Transverse colon (tissue), 4 donors: Measurements from ENCODE around the gene POC1A. TPM values are rescaled to one million over a fixed set of nuclear protein-coding genes. Genes with fewer than 3 reads are reported as not detected.
"Not testable (repeated sequence)": the region's sequence is repeated elsewhere in the genome, so short reads cannot be mapped to it uniquely, and the experiment has no call there.

Experiments
- DNase-seq: peaks from one replicate; pipeline ENCODE4 v3.0.0-alpha.2; 2019
- H3K27ac ChIP-seq, 4 donors: fragments of 200-600 bp; sonication (generic); 2 replicates each; pipeline ENCODE4 v1.5.1; 2016 to 2018; ENCODE audit warnings: inconsistent platforms in 4 of 4
- H3K27me3 ChIP-seq: fragments of 200-600 bp; sonication (generic); 2 replicates; pipeline ENCODE4 v1.5.1; 2017; ENCODE audit warnings: inconsistent platforms
- H3K36me3 ChIP-seq, 4 donors: fragments of 200-600 bp; sonication (generic); 2 replicates each; pipeline ENCODE4 v1.5.1; 2017 to 2019; ENCODE audit warnings: inconsistent platforms in 4 of 4
- H3K4me1 ChIP-seq, 4 donors: fragments of 200-600 bp; sonication (generic); 2 replicates each; pipeline ENCODE4 v1.5.1; 2017 to 2020; ENCODE audit warnings: inconsistent platforms in 4 of 4
- H3K4me3 ChIP-seq, 4 donors: fragments of 200-600 bp; sonication (generic); 1 replicate in 1 of 4; 2 replicates in 3 of 4; pipeline versions ENCODE4 v1.5.1 to v1.6.1; 2017 to 2019; ENCODE audit warnings: inconsistent platforms in 4 of 4
- H3K9me3 ChIP-seq, 2 donors: fragments of 200-600 bp; sonication (generic); 2 replicates each; pipeline ENCODE4 v1.5.1; 2017 to 2019; ENCODE audit warnings: inconsistent platforms in 2 of 2
- EP300 ChIP-seq: sonication (generic); formaldehyde crosslinking; IDR thresholded peaks from one replicate; pipeline ENCODE4 v1.6.1; 2017; ENCODE audit warnings: antibody characterized with exemption, low read depth
- POLR2A ChIP-seq: fragments of 450-650 bp; IDR thresholded peaks from one replicate; pipeline ENCODE4 v1.6.1; 2016; ENCODE audit warnings: antibody characterized with exemption, mild to moderate bottlenecking, moderate library complexity
- POLR2AphosphoS5 ChIP-seq, 3 donors: sonication (generic); formaldehyde crosslinking; IDR thresholded peaks; one replicate each; pipeline ENCODE4 v1.6.1; 2016; ENCODE audit warnings: antibody characterized with exemption in 3 of 3
- WGBS, 2 donors: methylation state at CpG; one replicate each; pipeline ENCODE4 v1.1.5; 2018; ENCODE audit warnings: low coverage in 1 of 2; 5-methylcytosine and 5-hydroxymethylcytosine counted together
- in situ Hi-C, 4 donors: fragments of 200-750 bp; cut with MboI; loops; one replicate each; pipeline versions ENCODE4 v1.15.0 to v1.15.1; 2017; ENCODE audit warnings: low sequenced_read_pairs in 3 of 4, low pct_ligation_motif_present in 1 of 4, low pct_unique_long_range_greater_than_20kb in 1 of 4
- intact Hi-C: fragments of 100-400 bp; cut with DNase I; formaldehyde crosslinking; loops from one replicate; pipeline ENCODE4 v1.15.1; 2023; ENCODE audit warnings: low total_unique reads
- total RNA-seq, 4 donors: library from RNA; depleted of rRNA; stranded (reverse); fragments of >200 nt; gene quantifications; one replicate each; pipeline ENCODE4 v1.1.0, GENCODE V29; 2016
- TF ChIP-seq, protein P1 (sequence below), 5 experiments: fragments of 200-600 bp in 3 of 5; fragments of 450-650 bp in 2 of 5; sonication (generic) in 3 of 5; IDR thresholded peaks; 1 replicate in 2 of 5; 2 replicates in 3 of 5; pipeline ENCODE4 v1.5.1; 2016 to 2017; ENCODE audit warnings: antibody characterized with exemption in 5 of 5, inconsistent platforms in 3 of 5, mild to moderate bottlenecking in 2 of 5, moderate library complexity in 1 of 5

Gene POC1A
- total RNA-seq, 4 donors from 2014 or later: 0.80 to 3.1 (median 2.2) TPM; not detected in 1

GRCh38 chr3:52034651-52035050 lies 119.6 kb downstream of the POC1A start:
- H3K27me3 ChIP-seq: no peaks in the 10 kb centered on the region
- H3K4me3 ChIP-seq: no peak overlapping the region
- intact Hi-C loops: no loop called here
- DNase-seq: no peak
- WGBS, 2 donors: 94% methylated on average over 3 of the region's 3 CpGs; no CpG with 5 or more reads in 1 of the 2 donors
- in situ Hi-C loops: no loop called here
- TF ChIP-seq, protein P1, sequence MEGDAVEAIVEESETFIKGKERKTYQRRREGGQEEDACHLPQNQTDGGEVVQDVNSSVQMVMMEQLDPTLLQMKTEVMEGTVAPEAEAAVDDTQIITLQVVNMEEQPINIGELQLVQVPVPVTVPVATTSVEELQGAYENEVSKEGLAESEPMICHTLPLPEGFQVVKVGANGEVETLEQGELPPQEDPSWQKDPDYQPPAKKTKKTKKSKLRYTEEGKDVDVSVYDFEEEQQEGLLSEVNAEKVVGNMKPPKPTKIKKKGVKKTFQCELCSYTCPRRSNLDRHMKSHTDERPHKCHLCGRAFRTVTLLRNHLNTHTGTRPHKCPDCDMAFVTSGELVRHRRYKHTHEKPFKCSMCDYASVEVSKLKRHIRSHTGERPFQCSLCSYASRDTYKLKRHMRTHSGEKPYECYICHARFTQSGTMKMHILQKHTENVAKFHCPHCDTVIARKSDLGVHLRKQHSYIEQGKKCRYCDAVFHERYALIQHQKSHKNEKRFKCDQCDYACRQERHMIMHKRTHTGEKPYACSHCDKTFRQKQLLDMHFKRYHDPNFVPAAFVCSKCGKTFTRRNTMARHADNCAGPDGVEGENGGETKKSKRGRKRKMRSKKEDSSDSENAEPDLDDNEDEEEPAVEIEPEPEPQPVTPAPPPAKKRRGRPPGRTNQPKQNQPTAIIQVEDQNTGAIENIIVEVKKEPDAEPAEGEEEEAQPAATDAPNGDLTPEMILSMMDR (IDR thresholded peaks at IDR 0.05): no peak
- TF ChIP-seq POLR2A: no peak
- no peak for TF ChIP-seq POLR2AphosphoS5 (IDR thresholded peaks at IDR 0.05)
- no peak for TF ChIP-seq EP300
- H3K4me1 ChIP-seq: peaks cover 0 to 5% (median 0%) of the 10 kb centered on the region in 4 donors
- no peaks in the 10 kb centered on the region for H3K36me3 ChIP-seq
- no peak overlapping the region for H3K27ac ChIP-seq
- no peaks in the 10 kb centered on the region for H3K9me3 ChIP-seq

DNA sequence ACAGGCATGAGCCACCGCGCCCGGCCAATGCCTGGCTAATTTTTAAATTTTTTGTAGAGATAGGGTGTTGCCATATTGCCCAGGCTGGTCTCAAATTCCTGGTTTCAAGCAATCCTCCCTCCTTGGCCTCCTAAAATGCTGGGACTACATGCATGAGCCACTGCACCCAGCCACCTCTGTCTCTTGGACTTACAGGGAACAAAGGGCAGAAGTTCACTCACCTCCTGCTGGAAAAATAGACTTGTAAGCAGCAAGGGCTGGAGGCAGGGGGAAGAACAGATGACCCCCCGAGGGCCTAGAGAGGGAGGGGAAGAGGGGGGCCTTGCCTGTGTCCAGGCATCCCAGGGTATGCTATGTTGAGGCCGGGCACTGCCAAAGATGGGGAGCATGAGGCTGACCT lies 120.0 kb downstream of the POC1A start:
- no peaks in the 10 kb centered on the region for H3K27me3 ChIP-seq
- 82% methylated on average over 5 of the region's 5 CpGs; no CpG with 5 or more reads in 1 of the 2 donors for WGBS, 2 donors
- no peak overlapping the region for H3K27ac ChIP-seq
- no peak for DNase-seq
- no peak for TF ChIP-seq POLR2AphosphoS5 (IDR thresholded peaks at IDR 0.05)
- H3K36me3 ChIP-seq: no peaks in the 10 kb centered on the region
- peaks cover 0 to 5% (median 0%) of the 10 kb centered on the region in 4 donors for H3K4me1 ChIP-seq
- no peak overlapping the region for H3K4me3 ChIP-seq
- intact Hi-C loops (no loop called here), in situ Hi-C loops (no loop called here)
- no peaks in the 10 kb centered on the region for H3K9me3 ChIP-seq

GRCh38 chr3:52033748-52034147 lies 120.5 kb downstream of the POC1A start:
- WGBS, 2 donors: 58% methylated on average over 5 to 6 of the region's 6 CpGs
- H3K4me3 ChIP-seq, H3K27ac ChIP-seq, H3K36me3 ChIP-seq, H3K4me1 ChIP-seq, intact Hi-C loops, DNase-seq, H3K27me3 ChIP-seq, in situ Hi-C loops, H3K9me3 ChIP-seq: not testable (repeated sequence)

- 83% methylated on average over 11 of the region's 11 CpGs; no CpG with 5 or more reads in 1 of the 2 donors for WGBS, 2 donors
- Histone ChIP-seq H3K9me3 (no peaks in the 10 kb centered on the region), H3K27ac (no peak overlapping the region), H3K4me1 (peaks cover 0 to 5% (median 0%) of the 10 kb centered on the region in 4 donors), H3K27me3 (no peaks in the 10 kb centered on the region), H3K4me3 (no peak overlapping the region), H3K36me3 (no peaks in the 10 kb centered on the region)
- in situ Hi-C loops: no loop called here
- DNase-seq: no peak
- intact Hi-C loops: no loop called here
- TF ChIP-seq POLR2AphosphoS5 (IDR thresholded peaks at IDR 0.05) (no peak), POLR2A (no peak), EP300 (no peak)
- TF ChIP-seq, protein P1 (IDR thresholded peaks at IDR 0.05): no peak
Observed at GRCh38 chr3:52032702-52033408, 121.4 kb downstream of the POC1A start.

DNA sequence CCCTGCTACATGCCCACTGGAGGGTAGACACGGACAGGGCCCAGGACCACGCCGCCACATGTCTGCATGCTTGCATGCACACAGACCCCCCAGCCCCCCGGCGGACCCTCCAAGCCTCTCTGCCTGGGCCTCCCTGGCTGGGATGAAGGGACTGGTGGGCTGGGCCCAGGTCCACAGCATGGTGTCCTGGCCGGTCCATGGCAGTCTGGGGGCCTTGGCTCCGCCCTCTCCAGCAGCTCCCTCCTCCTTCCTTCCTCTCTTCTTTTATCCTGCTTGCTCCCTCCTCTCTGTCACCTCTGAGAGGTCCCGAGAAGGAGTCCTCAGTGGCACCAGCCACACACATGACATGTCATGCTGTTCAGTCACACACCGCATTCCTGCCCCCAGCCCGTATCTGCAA lies 122.3 kb downstream of the POC1A start:
- Histone ChIP-seq H3K4me3 (no peak overlapping the region), H3K9me3 (no peaks in the 10 kb centered on the region), H3K36me3 (no peaks in the 10 kb centered on the region), H3K27ac (no peak overlapping the region), H3K4me1 (peaks cover 0 to 5% (median 0%) of the 10 kb centered on the region in 4 donors), H3K27me3 (no peaks in the 10 kb centered on the region)
- intact Hi-C loops (no loop called here), in situ Hi-C loops (no loop called here)
- no peak for DNase-seq
- 80 to 90% methylated on average over 3 to 10 of the region's 10 CpGs for WGBS, 2 donors
- TF ChIP-seq EP300 (no peak), POLR2A (no peak)
- TF ChIP-seq, protein P1 (IDR thresholded peaks at IDR 0.05): no peak
